Parathyroid adenoma (tissue), 2 donors: ENCODE results near the gene STAT1.

Experiments
- H2AFZ ChIP-seq: fragments of 300-600 bp; sonication (generic); one replicate; pipeline ENCODE4 v1.7.0; 2017; ENCODE audit warnings: antibody characterized with exemption, mild to moderate bottlenecking
- H3K27ac ChIP-seq: fragments of 300-600 bp; sonication (generic); one replicate; pipeline ENCODE4 v1.7.0; 2017
- H3K27me3 ChIP-seq: fragments of 300-600 bp; sonication (generic); one replicate; pipeline ENCODE4 v1.7.0; 2017; ENCODE audit warnings: low read length; ENCODE audit not compliant: control insufficient read depth, insufficient read depth
- H3K36me3 ChIP-seq: fragments of 300-600 bp; sonication (generic); one replicate; pipeline ENCODE4 v1.7.0; 2017; ENCODE audit warnings: low read length; ENCODE audit not compliant: control insufficient read depth, insufficient read depth
- H3K4me1 ChIP-seq: fragments of 300-600 bp; sonication (generic); one replicate; pipeline ENCODE4 v1.7.0; 2017; ENCODE audit warnings: control low read depth
- H3K4me2 ChIP-seq: fragments of 300-600 bp; sonication (generic); one replicate; pipeline ENCODE4 v1.7.0; 2017; ENCODE audit warnings: low read length
- H3K4me3 ChIP-seq: fragments of 300-600 bp; sonication (generic); one replicate; pipeline ENCODE4 v1.7.0; 2017; ENCODE audit warnings: low read depth, low read length
- H3K79me2 ChIP-seq: fragments of 300-600 bp; sonication (generic); one replicate; pipeline ENCODE4 v1.7.0; 2017; ENCODE audit warnings: control low read depth
- H3K9ac ChIP-seq: fragments of 300-600 bp; sonication (generic); one replicate; pipeline ENCODE4 v1.7.0; 2017; ENCODE audit warnings: mild to moderate bottlenecking
- H3K9me3 ChIP-seq: fragments of 300-600 bp; sonication (generic); one replicate; pipeline ENCODE4 v1.7.0; 2017; ENCODE audit warnings: low read length; ENCODE audit not compliant: control insufficient read depth
- TF ChIP-seq, protein P1 (sequence below): fragments of 300-600 bp; sonication (generic); IDR thresholded peaks from one replicate; pipeline ENCODE4 v1.7.0; 2017; ENCODE audit warnings: antibody characterized with exemption, mild to moderate bottlenecking
- donor health status: primary hyperparathyroidism.

The STAT1 gene

DNA sequence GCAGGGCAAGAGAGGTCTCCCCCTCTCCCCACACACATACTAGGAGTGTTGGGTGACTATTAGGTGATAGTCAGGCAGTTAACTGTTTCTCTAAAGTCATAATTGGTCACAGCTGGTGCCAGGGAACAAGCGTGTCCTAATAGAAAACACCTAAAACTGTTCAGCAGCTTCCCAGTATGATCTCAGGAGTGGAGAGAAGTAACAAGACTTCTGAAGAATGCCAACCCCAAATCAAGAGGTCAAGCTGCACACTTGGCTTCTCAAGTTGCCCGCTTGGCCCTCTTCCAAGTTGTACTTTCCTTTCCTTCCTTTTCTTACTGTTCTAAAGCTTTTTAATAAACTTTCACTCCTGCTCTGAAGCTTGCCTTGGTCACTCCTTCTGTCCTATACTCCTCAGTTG is 22.4 kb upstream of the STAT1 start:
- no peaks in the 10 kb centered on the region for H3K36me3 ChIP-seq
- H3K79me2 ChIP-seq, result no peaks in the 10 kb centered on the region
- no peak overlapping the region for H2AFZ ChIP-seq
- H3K4me3 ChIP-seq, result no peak overlapping the region
- no peak overlapping the region for H3K27ac ChIP-seq
- H3K4me2 ChIP-seq, result no peak overlapping the region
- no peaks in the 10 kb centered on the region for H3K9me3 ChIP-seq
- no peaks in the 10 kb centered on the region for H3K27me3 ChIP-seq
- H3K4me1 ChIP-seq, result peaks cover 4% of the 10 kb centered on the region
- H3K9ac ChIP-seq, result no peak overlapping the region
- TF ChIP-seq, protein P1, sequence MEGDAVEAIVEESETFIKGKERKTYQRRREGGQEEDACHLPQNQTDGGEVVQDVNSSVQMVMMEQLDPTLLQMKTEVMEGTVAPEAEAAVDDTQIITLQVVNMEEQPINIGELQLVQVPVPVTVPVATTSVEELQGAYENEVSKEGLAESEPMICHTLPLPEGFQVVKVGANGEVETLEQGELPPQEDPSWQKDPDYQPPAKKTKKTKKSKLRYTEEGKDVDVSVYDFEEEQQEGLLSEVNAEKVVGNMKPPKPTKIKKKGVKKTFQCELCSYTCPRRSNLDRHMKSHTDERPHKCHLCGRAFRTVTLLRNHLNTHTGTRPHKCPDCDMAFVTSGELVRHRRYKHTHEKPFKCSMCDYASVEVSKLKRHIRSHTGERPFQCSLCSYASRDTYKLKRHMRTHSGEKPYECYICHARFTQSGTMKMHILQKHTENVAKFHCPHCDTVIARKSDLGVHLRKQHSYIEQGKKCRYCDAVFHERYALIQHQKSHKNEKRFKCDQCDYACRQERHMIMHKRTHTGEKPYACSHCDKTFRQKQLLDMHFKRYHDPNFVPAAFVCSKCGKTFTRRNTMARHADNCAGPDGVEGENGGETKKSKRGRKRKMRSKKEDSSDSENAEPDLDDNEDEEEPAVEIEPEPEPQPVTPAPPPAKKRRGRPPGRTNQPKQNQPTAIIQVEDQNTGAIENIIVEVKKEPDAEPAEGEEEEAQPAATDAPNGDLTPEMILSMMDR, result no peak

DNA sequence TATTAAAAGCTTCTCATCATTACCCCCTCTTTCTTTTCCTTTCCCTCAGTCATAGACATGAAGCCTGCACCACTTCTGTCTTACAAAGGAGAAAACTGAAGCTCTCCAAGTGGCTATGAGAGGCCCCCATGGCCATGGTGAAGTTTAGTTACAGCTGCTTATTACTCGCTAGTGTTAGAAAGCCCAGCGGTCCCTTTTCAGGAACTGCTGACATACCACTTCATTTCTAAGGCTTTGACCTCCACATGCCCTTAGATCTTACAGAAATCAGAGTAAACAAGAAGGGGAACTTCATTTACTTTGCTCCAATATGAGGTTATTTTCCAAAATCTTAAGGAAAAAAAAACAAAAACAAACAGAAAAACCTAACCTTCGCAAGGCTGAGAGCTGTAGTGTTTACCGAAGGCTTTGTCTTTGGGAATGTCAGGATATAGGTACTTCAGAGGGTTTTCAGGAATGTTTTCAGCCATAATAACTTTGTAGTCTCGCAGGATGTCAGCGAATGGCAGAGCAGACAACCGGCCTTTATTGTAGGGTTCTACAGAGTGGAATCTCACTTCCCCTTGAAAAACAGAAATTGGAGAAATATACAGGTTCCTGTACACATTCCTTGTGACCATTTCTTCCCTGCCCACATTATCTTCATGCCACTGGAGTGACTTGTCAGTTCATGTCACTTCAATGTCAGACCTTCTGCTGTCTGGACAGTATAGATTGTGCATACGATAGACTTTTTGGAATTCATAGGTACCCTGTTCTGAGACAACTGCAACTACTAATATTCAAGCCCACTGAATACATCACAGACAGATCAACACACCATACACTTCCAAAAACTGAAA is 18.8 kb upstream of the STAT1 start:
- no peaks in the 10 kb centered on the region for H3K36me3 ChIP-seq
- no peak overlapping the region for H2AFZ ChIP-seq
- TF ChIP-seq, protein P1, result no peak
- peaks cover 7% of the 10 kb centered on the region for H3K4me1 ChIP-seq
- H3K27ac ChIP-seq, result no peak overlapping the region
- no peaks in the 10 kb centered on the region for H3K79me2 ChIP-seq
- no peaks in the 10 kb centered on the region for H3K9me3 ChIP-seq
- no peak overlapping the region for H3K4me2 ChIP-seq
- H3K4me3 ChIP-seq, result no peak overlapping the region
- H3K27me3 ChIP-seq, result no peaks in the 10 kb centered on the region
- no peak overlapping the region for H3K9ac ChIP-seq

DNA sequence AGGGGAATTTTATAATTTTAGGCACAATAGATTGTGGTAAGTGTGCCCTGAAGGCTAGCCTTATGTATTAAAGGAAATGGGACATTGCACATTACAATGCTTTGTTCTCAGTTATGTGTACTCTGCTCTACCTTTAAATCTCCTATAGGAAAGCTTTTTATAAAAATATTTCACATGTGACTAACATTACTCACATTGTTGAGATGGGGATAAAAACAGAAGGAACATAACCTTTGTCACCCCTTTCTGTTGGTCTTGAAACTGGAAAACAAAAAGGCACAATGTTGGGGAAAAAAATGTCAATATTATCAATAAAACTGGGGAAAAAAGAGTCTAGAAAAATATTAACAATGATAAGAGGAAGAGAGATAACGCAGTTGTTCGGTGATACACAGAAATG is 17.3 kb upstream of the STAT1 start:
- H3K4me3 ChIP-seq, result no peak overlapping the region
- no peak overlapping the region for H3K4me2 ChIP-seq
- no peaks in the 10 kb centered on the region for H3K36me3 ChIP-seq
- peaks cover 7% of the 10 kb centered on the region for H3K4me1 ChIP-seq
- no peak overlapping the region for H3K9ac ChIP-seq
- H3K9me3 ChIP-seq, result no peaks in the 10 kb centered on the region
- no peak overlapping the region for H3K27ac ChIP-seq
- no peak overlapping the region for H2AFZ ChIP-seq
- no peaks in the 10 kb centered on the region for H3K27me3 ChIP-seq
- TF ChIP-seq, protein P1, result no peak
- H3K79me2 ChIP-seq, result no peaks in the 10 kb centered on the region

DNA sequence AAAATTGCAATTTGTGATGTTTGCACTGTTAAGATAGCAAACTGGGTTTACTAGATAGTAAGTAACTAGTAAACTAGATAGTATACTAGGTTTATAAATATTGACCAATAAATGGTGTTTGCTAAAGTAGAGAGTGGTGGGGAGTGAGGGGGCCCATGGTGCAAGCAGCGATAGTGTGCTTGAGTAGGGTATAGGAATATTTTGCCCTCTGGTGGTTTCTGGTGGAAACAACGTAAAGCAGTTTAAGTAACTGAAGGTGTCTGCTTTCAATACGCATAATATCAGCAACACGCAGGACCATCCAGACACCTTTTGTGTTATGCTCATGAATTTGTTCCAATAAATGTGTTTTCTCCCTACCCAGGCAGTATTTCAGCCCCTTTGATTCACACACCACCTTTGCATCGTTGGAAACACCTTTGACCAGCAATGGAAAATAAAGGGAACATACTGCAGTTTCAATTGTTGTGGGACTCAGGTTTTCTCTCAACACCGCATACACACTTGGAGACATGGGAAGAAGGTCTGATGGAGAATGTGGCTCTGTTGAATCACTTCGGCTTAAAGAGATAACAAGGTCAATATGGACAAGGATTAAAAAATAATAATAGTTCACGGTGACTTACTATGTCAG is 16.7 kb upstream of the STAT1 start:
- TF ChIP-seq, protein P1, result peak; percentile 72
- peak overlapping the region; percentile 77 for H2AFZ ChIP-seq
- no peak overlapping the region for H3K9ac ChIP-seq
- H3K27me3 ChIP-seq, result no peaks in the 10 kb centered on the region
- H3K27ac ChIP-seq, result no peak overlapping the region
- H3K4me3 ChIP-seq, result no peak overlapping the region
- H3K4me1 ChIP-seq, result peaks cover 7% of the 10 kb centered on the region
- no peaks in the 10 kb centered on the region for H3K9me3 ChIP-seq
- peak overlapping the region; percentile 56 for H3K4me2 ChIP-seq
- no peaks in the 10 kb centered on the region for H3K79me2 ChIP-seq
- no peaks in the 10 kb centered on the region for H3K36me3 ChIP-seq
